ENCODE measurements around the gene CHST15.

GRCh38 chr10:124142006-124142739, 48.8 kb upstream of the CHST15 start:
- TF ChIP-seq EZH2phosphoT487 (IDR thresholded peaks at IDR 0.05; ENCODE audit: insufficient read depth, low read depth) (no peak), EZH2 (IDR thresholded peaks at IDR 0.05; ENCODE audit: insufficient read depth, poor library complexity, severe bottlenecking) (no peak)
